ENCODE data around the gene SH3YL1. TPM values are rescaled to one million over a fixed set of nuclear protein-coding genes. Genes with fewer than 3 reads are reported as not detected.
"Not testable (repeated sequence)": the region's sequence is repeated elsewhere in the genome, so short reads cannot be mapped to it uniquely, and the experiment has no call there.

The SH3YL1 gene
- polyA plus RNA-seq, 1 donor = 38.7 TPM

GRCh38 chr2:184695-185094 is 79.1 kb downstream of the SH3YL1 start:
- DNase-seq (ENCODE audit: low read depth) = no peak

- DNase-seq (ENCODE audit: low read depth) = no peak
Observed at GRCh38 chr2:182509-183122, 81.2 kb downstream of the SH3YL1 start.

GRCh38 chr2:180311-180710 is 83.5 kb downstream of the SH3YL1 start:
- no peak for DNase-seq (ENCODE audit: low read depth)

GRCh38 chr2:179886-180285 is 83.9 kb downstream of the SH3YL1 start:
- DNase-seq (ENCODE audit: low read depth) = no peak

- DNase-seq (ENCODE audit: low read depth) = no peak
Observed at GRCh38 chr2:177733-178132, 86.1 kb downstream of the SH3YL1 start.

GRCh38 chr2:176917-177316 is 86.9 kb downstream of the SH3YL1 start:
- no peak for DNase-seq (ENCODE audit: low read depth)

- DNase-seq (ENCODE audit: low read depth) = no peak
Observed at GRCh38 chr2:175880-176820, 87.7 kb downstream of the SH3YL1 start.

- DNase-seq (ENCODE audit: low read depth) = no peak
Observed at GRCh38 chr2:175161-175786, 88.6 kb downstream of the SH3YL1 start.

GRCh38 chr2:172120-172519 is 91.7 kb downstream of the SH3YL1 start:
- DNase-seq (ENCODE audit: low read depth) = not testable (repeated sequence)

GRCh38 chr2:169741-170140 is 94.1 kb downstream of the SH3YL1 start:
- no peak for DNase-seq (ENCODE audit: low read depth)

Other genes starting within 250 kb of the SH3YL1 start
- 1.8 TPM for gene FAM110C, start 217.5 kb downstream of the SH3YL1 start, polyA plus RNA-seq (ENCODE audit: insufficient read length)
- 90.7 TPM for gene ACP1, start 915 bp upstream of the SH3YL1 start, polyA plus RNA-seq (ENCODE audit: insufficient read length)
- 1.5 TPM for gene ALKAL2, start 24.1 kb upstream of the SH3YL1 start, polyA plus RNA-seq (ENCODE audit: insufficient read length)

All from forelimb muscle (tissue), 1 donor.